Liver (tissue), 9 donors: ENCODE measurements around the gene TSPO2. TPM values are rescaled to one million over a fixed set of nuclear protein-coding genes. Genes with fewer than 3 reads are reported as not detected.

ENCODE experiments used
- DNase-seq: peaks from one replicate; pipeline ENCODE4 v3.0.0-alpha.2; 2017; ENCODE audit warnings: low spot score
- H3K27ac ChIP-seq, 2 donors: one replicate each; pipeline ENCODE4 v1.7.0; 2013; ENCODE audit warnings: inconsistent platforms in 2 of 2, low read length in 2 of 2, control low read depth in 1 of 2, low read depth in 1 of 2, mild to moderate bottlenecking in 1 of 2
- H3K27me3 ChIP-seq, 4 donors: one replicate each; pipeline versions ENCODE4 v1.6.1 to v1.7.0; 2013; ENCODE audit warnings: low read length in 3 of 4, inconsistent platforms in 1 of 4, mild to moderate bottlenecking in 1 of 4, moderate library complexity in 1 of 4; ENCODE audit not compliant: control insufficient read depth in 4 of 4, insufficient read depth in 4 of 4
- H3K36me3 ChIP-seq, 4 donors: one replicate each; pipeline versions ENCODE4 v1.6.1 to v1.7.0; 2013; ENCODE audit warnings: low read length in 3 of 4, mild to moderate bottlenecking in 3 of 4, low read depth in 1 of 4, moderate library complexity in 1 of 4; ENCODE audit not compliant: control insufficient read depth in 4 of 4, insufficient read depth in 3 of 4
- H3K4me1 ChIP-seq, 4 donors: one replicate each; pipeline versions ENCODE4 v1.6.1 to v1.7.0; 2013; ENCODE audit warnings: low read length in 3 of 4, mild to moderate bottlenecking in 3 of 4, moderate library complexity in 1 of 4; ENCODE audit not compliant: control insufficient read depth in 4 of 4, insufficient read depth in 4 of 4
- H3K4me3 ChIP-seq, 3 donors: one replicate each; pipeline versions ENCODE4 v1.6.1 to v1.7.0; 2013; ENCODE audit warnings: low read length in 3 of 3, control low read depth in 1 of 3, low read depth in 1 of 3, mild to moderate bottlenecking in 1 of 3
- H3K9ac ChIP-seq, 2 donors: one replicate each; pipeline ENCODE4 v1.7.0; 2013; ENCODE audit warnings: low read length in 2 of 2, mild to moderate bottlenecking in 2 of 2, moderate library complexity in 2 of 2, control low read depth in 1 of 2, low read depth in 1 of 2
- H3K9me3 ChIP-seq, 4 donors: one replicate each; pipeline versions ENCODE4 v1.6.1 to v1.7.0; 2013; ENCODE audit warnings: low read length in 3 of 4; ENCODE audit not compliant: control insufficient read depth in 4 of 4
- ATF3 ChIP-seq: IDR thresholded peaks from 2 replicates; pipeline ENCODE4 v1.6.1; 2016; ENCODE audit warnings: antibody characterized with exemption
- CTCF ChIP-seq: fragments of 150-350 bp; IDR thresholded peaks from 2 replicates; pipeline ENCODE4 v1.5.1; 2017; ENCODE audit warnings: improper control_type of control experiment, low read depth, low read length; ENCODE audit not compliant: missing input control
- EGR1 ChIP-seq, 2 donors: IDR thresholded peaks; 2 replicates each; pipeline ENCODE4 v1.6.1; 2016 to 2018; ENCODE audit warnings: antibody characterized with exemption in 2 of 2, low read depth in 2 of 2
- FOXA1 ChIP-seq: IDR thresholded peaks from 2 replicates; pipeline ENCODE4 v1.6.1; 2016; ENCODE audit warnings: antibody characterized with exemption
- FOXA2 ChIP-seq: IDR thresholded peaks from 2 replicates; pipeline ENCODE4 v1.6.1; 2016; ENCODE audit warnings: antibody characterized with exemption
- GABPA ChIP-seq, 2 donors: IDR thresholded peaks in 1 of 2; conservative IDR thresholded peaks in 1 of 2; 2 replicates each; pipeline ENCODE4 v1.6.1; 2016; ENCODE audit warnings: antibody characterized with exemption in 2 of 2, mild to moderate bottlenecking in 1 of 2, moderate library complexity in 1 of 2
- HNF4A ChIP-seq, 2 donors: conservative IDR thresholded peaks; 2 replicates each; pipeline ENCODE4 v1.6.1; 2016; ENCODE audit warnings: antibody characterized with exemption in 2 of 2, mild to moderate bottlenecking in 2 of 2
- HNF4G ChIP-seq: IDR thresholded peaks from 2 replicates; pipeline ENCODE4 v1.6.1; 2016; ENCODE audit warnings: antibody characterized with exemption
- JUND ChIP-seq, 2 donors: IDR thresholded peaks; 2 replicates each; pipeline ENCODE4 v1.6.1; 2016; ENCODE audit warnings: antibody characterized with exemption in 2 of 2
- MAX ChIP-seq: IDR thresholded peaks from 2 replicates; pipeline ENCODE4 v1.6.1; 2016; ENCODE audit warnings: antibody characterized with exemption
- NR2F2 ChIP-seq: IDR thresholded peaks from 2 replicates; pipeline ENCODE4 v1.6.1; 2016; ENCODE audit warnings: antibody characterized with exemption
- RAD21 ChIP-seq, 2 donors: IDR thresholded peaks; 2 replicates each; pipeline ENCODE4 v1.6.1; 2016; ENCODE audit warnings: antibody characterized with exemption in 2 of 2, mild to moderate bottlenecking in 2 of 2
- REST ChIP-seq: IDR thresholded peaks from 2 replicates; pipeline ENCODE4 v1.6.1; 2016; ENCODE audit warnings: antibody characterized with exemption, mild to moderate bottlenecking
- RXRA ChIP-seq, 2 donors: IDR thresholded peaks; 2 replicates each; pipeline ENCODE4 v1.6.1; 2017 to 2018; ENCODE audit warnings: antibody characterized with exemption in 2 of 2, mild to moderate bottlenecking in 1 of 2
- SP1 ChIP-seq: IDR thresholded peaks from 2 replicates; pipeline ENCODE4 v1.6.1; 2018; ENCODE audit warnings: antibody characterized with exemption, mild to moderate bottlenecking
- TAF1 ChIP-seq: conservative IDR thresholded peaks from 2 replicates; pipeline ENCODE4 v1.6.1; 2016; ENCODE audit warnings: antibody characterized with exemption, mild to moderate bottlenecking
- YY1 ChIP-seq: IDR thresholded peaks from 2 replicates; pipeline ENCODE4 v1.6.1; 2016; ENCODE audit warnings: antibody characterized with exemption, mild to moderate bottlenecking
- ZBTB33 ChIP-seq: IDR thresholded peaks from 2 replicates; pipeline ENCODE4 v1.6.1; 2016; ENCODE audit warnings: antibody characterized with exemption
- WGBS: extraction: QIAGEN DNeasy Blood & Tissue Kit; methylation state at CpG from one replicate; pipeline ENCODE4 v1.1.7; 2013; 5-methylcytosine and 5-hydroxymethylcytosine counted together
- polyA plus RNA-seq, 2 donors: library from polyadenylated mRNA; stranded (reverse) in 1 of 2; unstranded in 1 of 2; fragments of 200-250 nt in 1 of 2; fragments of >200 nt in 1 of 2; fragmentation: Nextera tagmentation in 1 of 2; extraction: Ambion mirVana in 1 of 2; gene quantifications; one replicate each; pipeline versions ENCODE4 v1.2.1 to v1.2.3, GENCODE V29; 2013 to 2015
- total RNA-seq, 2 donors: library from RNA; depleted of rRNA; stranded (reverse); fragments of >200 nt; gene quantifications; one replicate each; pipeline ENCODE4 v1.2.3, GENCODE V29; 2014
- donor health status: healthy.
- donor health status: healthy.
- donor health status: healthy.
- donor health status: healthy.
- donor health status: healthy.

The TSPO2 gene
- total and polyA plus RNA-seq, 4 donors, result 0.25 to 64.9 (median 0.43) TPM

GRCh38 chr6:41056768-41057490 is 14.7 kb downstream of the TSPO2 start:
- DNase-seq, result no peak
- H3K4me1 ChIP-seq, result peaks cover 0 to 2% (median 0%) of the 10 kb centered on the region in 4 donors
- no peak overlapping the region for H3K27ac ChIP-seq
- no peaks in the 10 kb centered on the region for H3K27me3 ChIP-seq
- no peak for TF ChIP-seq FOXA2
- no peak for TF ChIP-seq HNF4A (conservative IDR thresholded peaks at IDR 0.05)
- TF ChIP-seq CTCF, result no peak
- no peak for TF ChIP-seq FOXA1
- TF ChIP-seq ZBTB33, result no peak
- TF ChIP-seq RAD21 (IDR thresholded peaks at IDR 0.05), result no peak
- TF ChIP-seq GABPA (IDR thresholded peaks at IDR 0.05 in 1 of 2, conservative IDR thresholded peaks at IDR 0.05 in 1 of 2), result no peak
- TF ChIP-seq JUND (IDR thresholded peaks at IDR 0.05), result no peak
- TF ChIP-seq NR2F2, result no peak
- no peak for TF ChIP-seq ATF3
- no peak for TF ChIP-seq MAX
- TF ChIP-seq RXRA (IDR thresholded peaks at IDR 0.05), result no peak
- TF ChIP-seq REST, result no peak
- TF ChIP-seq HNF4G, result no peak
- no peak for TF ChIP-seq EGR1 (IDR thresholded peaks at IDR 0.05; ENCODE audit: low read depth in 2 of 2)
- no peak for TF ChIP-seq SP1
- TF ChIP-seq YY1, result no peak
- no peak for TF ChIP-seq TAF1
- H3K9me3 ChIP-seq, result no peaks in the 10 kb centered on the region
- no peak overlapping the region for H3K4me3 ChIP-seq
- WGBS, result 93% methylated on average over 6 of the region's 6 CpGs
- H3K36me3 ChIP-seq, result peaks cover 0 to 3% (median 2%) of the 10 kb centered on the region in 4 donors
- H3K9ac ChIP-seq, result no peak overlapping the region
